GM23338 (cell line): ENCODE measurements around the gene TRPM2. TPM values are rescaled to one million over a fixed set of nuclear protein-coding genes. Genes with fewer than 3 reads are reported as not detected.

Source experiments
- ATAC-seq: fragments of 200-7000 bp; cut with Tn5 transposase; 3 replicates; pipeline ENCODE4 v1.9.1; 2020
- DNase-seq: peaks from one replicate; pipeline ENCODE4 v3.0.0-alpha.2; 2015; ENCODE audit warnings: low spot score
- H2AFZ ChIP-seq: fragments of 200-600 bp; sonication (generic); 2 replicates; pipeline ENCODE4 v1.8.0; 2016; ENCODE audit warnings: antibody characterized with exemption, mild to moderate bottlenecking, moderate library complexity
- H3F3A ChIP-seq: fragments of 200-600 bp; sonication (generic); replicated peaks from 2 replicates; pipeline ENCODE4 v1.8.0; 2017; ENCODE audit warnings: antibody characterized with exemption, mixed run types, low read depth
- H3K27ac ChIP-seq: fragments of 200-600 bp; sonication (generic); 2 replicates; pipeline ENCODE4 v1.6.1; 2016; ENCODE audit warnings: low read depth
- H3K27me3 ChIP-seq: fragments of 200-600 bp; sonication (generic); 2 replicates; pipeline ENCODE4 v1.8.0; 2016; ENCODE audit warnings: mild to moderate bottlenecking, mixed run types, moderate library complexity; ENCODE audit not compliant: insufficient read depth
- H3K36me3 ChIP-seq: fragments of 200-600 bp; sonication (generic); 2 replicates; pipeline ENCODE4 v1.8.0; 2016; ENCODE audit warnings: mild to moderate bottlenecking; ENCODE audit not compliant: insufficient read depth
- H3K4me1 ChIP-seq: fragments of 200-600 bp; sonication (generic); 2 replicates; pipeline ENCODE4 v1.8.0; 2016; ENCODE audit warnings: mild to moderate bottlenecking, moderate library complexity; ENCODE audit not compliant: insufficient read depth
- H3K4me2 ChIP-seq: fragments of 200-600 bp; sonication (generic); 2 replicates; pipeline ENCODE4 v1.7.1; 2017; ENCODE audit warnings: mixed run types
- H3K4me3 ChIP-seq: fragments of 200-600 bp; sonication (generic); 2 replicates; pipeline ENCODE4 v1.6.1; 2016; ENCODE audit warnings: mixed run types
- H3K79me2 ChIP-seq: fragments of 200-600 bp; sonication (generic); replicated peaks from 2 replicates; pipeline ENCODE4 v1.8.0; 2017; ENCODE audit warnings: mild to moderate bottlenecking; ENCODE audit not compliant: insufficient read depth
- H3K9me2 ChIP-seq: fragments of 200-600 bp; sonication (generic); 2 replicates; pipeline ENCODE4 v1.8.0; 2017; ENCODE audit not compliant: insufficient read depth
- H4K20me1 ChIP-seq: fragments of 200-600 bp; sonication (generic); replicated peaks from 2 replicates; pipeline ENCODE4 v1.8.0; 2017; ENCODE audit warnings: mild to moderate bottlenecking; ENCODE audit not compliant: insufficient read depth
- H3K27ac Mint-ChIP-seq: 2 replicates; pipeline ENCODE4 v1.8.0; 2020; ENCODE audit warnings: inconsistent platforms, mild to moderate bottlenecking, moderate library complexity, mixed read lengths
- H3K27me3 Mint-ChIP-seq: 3 replicates; pipeline ENCODE4 v1.8.0; 2022; ENCODE audit warnings: low read depth, mild to moderate bottlenecking, moderate library complexity, mixed read lengths, inconsistent platforms; ENCODE audit not compliant: insufficient read depth, poor library complexity
- H3K36me3 Mint-ChIP-seq: 3 replicates; pipeline ENCODE4 v1.8.0; 2021; ENCODE audit warnings: low read depth, mild to moderate bottlenecking, inconsistent platforms, moderate library complexity, mixed read lengths
- H3K4me1 Mint-ChIP-seq: 3 replicates; pipeline ENCODE4 v1.8.0; 2020; ENCODE audit warnings: mild to moderate bottlenecking, inconsistent platforms, mixed read lengths
- H3K4me3 Mint-ChIP-seq: 3 replicates; pipeline ENCODE4 v1.8.0; 2021; ENCODE audit warnings: moderate library complexity, mild to moderate bottlenecking, inconsistent platforms, mixed read lengths
- H3K9me3 Mint-ChIP-seq: 3 replicates; pipeline ENCODE4 v1.8.0; 2020; ENCODE audit warnings: moderate library complexity, mild to moderate bottlenecking, inconsistent platforms, mixed read lengths
- CREB1 ChIP-seq: fragments of 250-450 bp; sonication (Bioruptor Pico); IDR thresholded peaks from 2 replicates; pipeline ENCODE4 v1.5.0; 2020; ENCODE audit warnings: low read depth, mild to moderate bottlenecking, moderate library complexity
- CTCF ChIP-seq, 2 experiments: fragments of 200-600 bp in 1 of 2; sonication (generic) in 1 of 2; conservative IDR thresholded peaks; 2 replicates each; pipeline versions ENCODE4 v1.5.1 to v1.6.1; 2016 to 2017; ENCODE audit warnings: antibody characterized with exemption in 2 of 2, low read depth in 2 of 2, mild to moderate bottlenecking in 2 of 2, moderate library complexity in 1 of 2
- EZH2 ChIP-seq: fragments of 200-600 bp; sonication (generic); IDR thresholded peaks from one replicate; pipeline ENCODE4 v1.8.0; 2017; ENCODE audit warnings: antibody characterized with exemption, mild to moderate bottlenecking, low read depth; ENCODE audit not compliant: unreplicated experiment
- EZH2phosphoT487 ChIP-seq: fragments of 200-600 bp; sonication (generic); IDR thresholded peaks from one replicate; pipeline ENCODE4 v1.8.1; 2018; ENCODE audit warnings: antibody characterized with exemption; ENCODE audit not compliant: unreplicated experiment
- JUNB ChIP-seq: IDR thresholded peaks from one replicate; pipeline ENCODE4 v1.6.1; 2016; ENCODE audit warnings: antibody characterized with exemption; ENCODE audit not compliant: unreplicated experiment
- NANOG ChIP-seq: IDR thresholded peaks from 2 replicates; pipeline ENCODE4 v1.6.1; 2016; ENCODE audit warnings: antibody characterized with exemption, borderline replicate concordance
- POLR2AphosphoS5 ChIP-seq: IDR thresholded peaks from 2 replicates; pipeline ENCODE4 v1.6.1; 2016; ENCODE audit warnings: antibody characterized with exemption, low read depth
- STAT1 ChIP-seq: IDR thresholded peaks from one replicate; pipeline ENCODE4 v1.6.1; 2016; ENCODE audit warnings: antibody characterized with exemption; ENCODE audit not compliant: unreplicated experiment
- ZNF114 ChIP-seq: fragments of 250-450 bp; sonication (Bioruptor Pico); IDR thresholded peaks from 2 replicates; pipeline ENCODE4 v1.5.0; 2020; ENCODE audit warnings: mild to moderate bottlenecking, moderate library complexity
- ZNF331 ChIP-seq: fragments of 250-450 bp; sonication (Bioruptor Pico); IDR thresholded peaks from 2 replicates; pipeline ENCODE4 v1.5.0; 2020; ENCODE audit warnings: low read depth, mild to moderate bottlenecking, moderate library complexity
- ZNF462 ChIP-seq: fragments of 250-450 bp; sonication (Bioruptor Pico); IDR thresholded peaks from 2 replicates; pipeline ENCODE4 v1.5.0; 2020; ENCODE audit warnings: mild to moderate bottlenecking, moderate library complexity
- polyA plus RNA-seq: library from polyadenylated mRNA; unstranded; fragments of >200 nt; fragmentation: Nextera tagmentation; extraction: Ambion mirVana; gene quantifications from 2 replicates; pipeline ENCODE4 v1.2.1, GENCODE V29; 2016
- total RNA-seq: library from RNA; depleted of rRNA; stranded (reverse); fragments of >200 nt; shearing (Covaris generic); gene quantifications from 2 replicates; pipeline ENCODE4 v1.2.3, GENCODE V29; 2014
- TF ChIP-seq, protein P1 (sequence below): IDR thresholded peaks from 2 replicates; pipeline ENCODE4 v1.6.1; 2016; ENCODE audit warnings: antibody characterized with exemption
- TF ChIP-seq, protein P2 (sequence below): IDR thresholded peaks from one replicate; pipeline ENCODE4 v1.6.1; 2018; ENCODE audit warnings: antibody characterized with exemption; ENCODE audit not compliant: unreplicated experiment

The TRPM2 gene
- total and polyA plus RNA-seq, 2 experiments from 2014 or later: 0.53 to 0.83 TPM

- Mint-ChIP-seq H3K27ac (no peak overlapping the region), H3K4me1 (peaks cover 14% of the 10 kb centered on the region; the same call in 2 of the 3 replicates), H3K4me3 (no peak overlapping the region), H3K36me3 (no peaks in the 10 kb centered on the region), H3K27me3 (peaks cover 4% of the 10 kb centered on the region), H3K9me3 (peaks cover 21% of the 10 kb centered on the region)
- DNase-seq (no peak), ATAC-seq (no peak)
- H3K4me2 ChIP-seq: no peak overlapping the region
- H4K20me1 ChIP-seq: no peaks in the 10 kb centered on the region
- no peak overlapping the region for H2AFZ ChIP-seq
- no peaks in the 10 kb centered on the region for H3K27me3 ChIP-seq
- H3F3A ChIP-seq: no peaks in the 10 kb centered on the region
- H3K79me2 ChIP-seq: no peaks in the 10 kb centered on the region
- H3K4me3 ChIP-seq: no peak overlapping the region
- H3K36me3 ChIP-seq: peaks cover 6% of the 10 kb centered on the region; the same call in 1 of the 2 replicates
- no peaks in the 10 kb centered on the region for H3K4me1 ChIP-seq
- H3K9me2 ChIP-seq: peaks cover 2% of the 10 kb centered on the region; the same call in 1 of the 2 replicates
- TF ChIP-seq, protein P1, sequence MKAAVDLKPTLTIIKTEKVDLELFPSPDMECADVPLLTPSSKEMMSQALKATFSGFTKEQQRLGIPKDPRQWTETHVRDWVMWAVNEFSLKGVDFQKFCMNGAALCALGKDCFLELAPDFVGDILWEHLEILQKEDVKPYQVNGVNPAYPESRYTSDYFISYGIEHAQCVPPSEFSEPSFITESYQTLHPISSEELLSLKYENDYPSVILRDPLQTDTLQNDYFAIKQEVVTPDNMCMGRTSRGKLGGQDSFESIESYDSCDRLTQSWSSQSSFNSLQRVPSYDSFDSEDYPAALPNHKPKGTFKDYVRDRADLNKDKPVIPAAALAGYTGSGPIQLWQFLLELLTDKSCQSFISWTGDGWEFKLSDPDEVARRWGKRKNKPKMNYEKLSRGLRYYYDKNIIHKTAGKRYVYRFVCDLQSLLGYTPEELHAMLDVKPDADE: no peak
- TF ChIP-seq CREB1 (CRISPR knock-in tag): no peak
- no peak for TF ChIP-seq CTCF (conservative IDR thresholded peaks at IDR 0.05; ENCODE audit: low read depth in 2 of 2)
- no peak for TF ChIP-seq STAT1
- TF ChIP-seq, protein P2, sequence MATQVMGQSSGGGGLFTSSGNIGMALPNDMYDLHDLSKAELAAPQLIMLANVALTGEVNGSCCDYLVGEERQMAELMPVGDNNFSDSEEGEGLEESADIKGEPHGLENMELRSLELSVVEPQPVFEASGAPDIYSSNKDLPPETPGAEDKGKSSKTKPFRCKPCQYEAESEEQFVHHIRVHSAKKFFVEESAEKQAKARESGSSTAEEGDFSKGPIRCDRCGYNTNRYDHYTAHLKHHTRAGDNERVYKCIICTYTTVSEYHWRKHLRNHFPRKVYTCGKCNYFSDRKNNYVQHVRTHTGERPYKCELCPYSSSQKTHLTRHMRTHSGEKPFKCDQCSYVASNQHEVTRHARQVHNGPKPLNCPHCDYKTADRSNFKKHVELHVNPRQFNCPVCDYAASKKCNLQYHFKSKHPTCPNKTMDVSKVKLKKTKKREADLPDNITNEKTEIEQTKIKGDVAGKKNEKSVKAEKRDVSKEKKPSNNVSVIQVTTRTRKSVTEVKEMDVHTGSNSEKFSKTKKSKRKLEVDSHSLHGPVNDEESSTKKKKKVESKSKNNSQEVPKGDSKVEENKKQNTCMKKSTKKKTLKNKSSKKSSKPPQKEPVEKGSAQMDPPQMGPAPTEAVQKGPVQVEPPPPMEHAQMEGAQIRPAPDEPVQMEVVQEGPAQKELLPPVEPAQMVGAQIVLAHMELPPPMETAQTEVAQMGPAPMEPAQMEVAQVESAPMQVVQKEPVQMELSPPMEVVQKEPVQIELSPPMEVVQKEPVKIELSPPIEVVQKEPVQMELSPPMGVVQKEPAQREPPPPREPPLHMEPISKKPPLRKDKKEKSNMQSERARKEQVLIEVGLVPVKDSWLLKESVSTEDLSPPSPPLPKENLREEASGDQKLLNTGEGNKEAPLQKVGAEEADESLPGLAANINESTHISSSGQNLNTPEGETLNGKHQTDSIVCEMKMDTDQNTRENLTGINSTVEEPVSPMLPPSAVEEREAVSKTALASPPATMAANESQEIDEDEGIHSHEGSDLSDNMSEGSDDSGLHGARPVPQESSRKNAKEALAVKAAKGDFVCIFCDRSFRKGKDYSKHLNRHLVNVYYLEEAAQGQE: no peak
- TF ChIP-seq POLR2AphosphoS5: no peak
- TF ChIP-seq NANOG: no peak
- TF ChIP-seq EZH2: no peak
- no peak for TF ChIP-seq ZNF114 (CRISPR knock-in tag)
- no peak for TF ChIP-seq JUNB
- TF ChIP-seq ZNF462 (CRISPR knock-in tag): no peak
- no peak for TF ChIP-seq EZH2phosphoT487
- TF ChIP-seq ZNF331 (CRISPR knock-in tag): no peak
- H3K27ac ChIP-seq: no peak overlapping the region
Measured at GRCh38 chr21:44381874-44382273, 28.5 kb downstream of the TRPM2 start.
